Hepatocyte (in vitro differentiated cells): ENCODE results near the gene ORM2.

Source experiments
- CTCF ChIP-seq: fragments of 200-600 bp; sonication (generic); IDR thresholded peaks from 2 replicates; pipeline ENCODE4 v1.5.1; 2016; ENCODE audit warnings: antibody characterized with exemption, mild to moderate bottlenecking; ENCODE audit not compliant: poor library complexity
- EZH2 ChIP-seq: fragments of 200-600 bp; sonication (generic); IDR thresholded peaks from 2 replicates; pipeline ENCODE4 v1.6.1; 2016; ENCODE audit warnings: antibody characterized with exemption, mild to moderate bottlenecking, borderline replicate concordance

GRCh38 chr9:114348261-114348905, 18.7 kb downstream of the ORM2 start:
- no peak for TF ChIP-seq CTCF
- TF ChIP-seq EZH2 = no peak
